Retinal pigment epithelial cell (primary cell): ENCODE data around the gene TMEM54.

Source experiments
- DNase-seq: peaks from one replicate; pipeline ENCODE4 v3.0.0-alpha.2; 2010; ENCODE audit warnings: low read depth
- H3K4me3 ChIP-seq: 2 replicates; pipeline ENCODE4 v1.5.1; 2011; ENCODE audit warnings: mild to moderate bottlenecking, low read length, control low read depth, moderate library complexity
- CTCF ChIP-seq: conservative IDR thresholded peaks from 2 replicates; pipeline ENCODE4 v1.5.1; 2011; ENCODE audit warnings: low read depth, low read length, control low read depth, inconsistent platforms

TMEM54 gene

GRCh38 chr1:32861904-32862695 lies 39.1 kb downstream of the TMEM54 start:
- H3K4me3 ChIP-seq = no peak overlapping the region
- no peak for TF ChIP-seq CTCF
- DNase-seq = no peak

GRCh38 chr1:32860566-32860965 lies 40.6 kb downstream of the TMEM54 start:
- no peak for DNase-seq
- TF ChIP-seq CTCF = no peak
- H3K4me3 ChIP-seq = no peak overlapping the region

- DNase-seq = no peak
- no peak for TF ChIP-seq CTCF
Measured at GRCh38 chr1:32859915-32860314, 41.3 kb downstream of the TMEM54 start.

GRCh38 chr1:32858791-32859190 lies 42.4 kb downstream of the TMEM54 start:
- no peak for DNase-seq
- TF ChIP-seq CTCF = no peak
- no peak overlapping the region for H3K4me3 ChIP-seq

More at GRCh38 chr1:32859915-32860314, 41.3 kb downstream of the TMEM54 start:
- H3K4me3 ChIP-seq = no peak overlapping the region

- H3K4me3 ChIP-seq = no peak overlapping the region
- DNase-seq = no peak
- no peak for TF ChIP-seq CTCF
Measured at GRCh38 chr1:32858136-32858535, 43.1 kb downstream of the TMEM54 start.

- no peak for TF ChIP-seq CTCF
- no peak overlapping the region for H3K4me3 ChIP-seq
- DNase-seq = no peak
Measured at GRCh38 chr1:32855861-32856617, 45.1 kb downstream of the TMEM54 start.
